Epithelial cell of esophagus (primary cell): ENCODE data around the gene TPD52L1.

Experiments used
- DNase-seq: peaks from one replicate; pipeline ENCODE4 v3.0.0; 2010; ENCODE audit warnings: low read depth
- H3K4me3 ChIP-seq: 2 replicates; pipeline ENCODE4 v1.5.1; 2011; ENCODE audit warnings: mild to moderate bottlenecking, low read length, control low read depth
- CTCF ChIP-seq: IDR thresholded peaks from 2 replicates; pipeline ENCODE4 v1.5.1; 2011; ENCODE audit warnings: low read depth, mild to moderate bottlenecking, low read length, control low read depth, inconsistent platforms; ENCODE audit not compliant: insufficient read depth; ENCODE audit errors: missing control alignments

TPD52L1 gene

GRCh38 chr6:125219361-125219895 lies 65.9 kb downstream of the TPD52L1 start:
- DNase-seq = no peak
- H3K4me3 ChIP-seq = no peak overlapping the region
- no peak for TF ChIP-seq CTCF

- DNase-seq = no peak
- no peak for TF ChIP-seq CTCF
- no peak overlapping the region for H3K4me3 ChIP-seq
Observed at GRCh38 chr6:125220712-125221111, 67.1 kb downstream of the TPD52L1 start.

GRCh38 chr6:125222531-125223455 lies 69.2 kb downstream of the TPD52L1 start:
- no peak for DNase-seq
- TF ChIP-seq CTCF = no peak
- no peak overlapping the region for H3K4me3 ChIP-seq

GRCh38 chr6:125224231-125224861 lies 70.8 kb downstream of the TPD52L1 start:
- H3K4me3 ChIP-seq = no peak overlapping the region
- no peak for DNase-seq
- no peak for TF ChIP-seq CTCF

GRCh38 chr6:125227244-125227643 lies 73.7 kb downstream of the TPD52L1 start:
- no peak for DNase-seq
- no peak overlapping the region for H3K4me3 ChIP-seq
- TF ChIP-seq CTCF = no peak

- H3K4me3 ChIP-seq = no peak overlapping the region
- no peak for TF ChIP-seq CTCF
- no peak for DNase-seq
Observed at GRCh38 chr6:125228981-125229479, 75.5 kb downstream of the TPD52L1 start.
